ENCODE results near the gene ABCC8.

Gene ABCC8

GRCh38 chr11:17351172-17351509, 125.5 kb downstream of the ABCC8 start:
- DNase-seq (ENCODE audit: low spot score) = no peak

- DNase-seq (ENCODE audit: low spot score) = no peak
Observed at GRCh38 chr11:17350455-17351171, 126.0 kb downstream of the ABCC8 start.

- DNase-seq (ENCODE audit: low spot score) = no peak
Observed at GRCh38 chr11:17347676-17348075, 129.0 kb downstream of the ABCC8 start.

- DNase-seq (ENCODE audit: low spot score) = peak; percentile 74
Observed at GRCh38 chr11:17343907-17344306, 132.7 kb downstream of the ABCC8 start.

GRCh38 chr11:17343257-17343656, 133.4 kb downstream of the ABCC8 start:
- DNase-seq (ENCODE audit: low spot score) = no peak
